SK-N-SH treated with all-trans-retinoic acid at 6 μM for 48 hours (cell line): ENCODE measurements around the gene CFAP97.

Source experiments
- ATAC-seq: fragments of 200-7000 bp; cut with Tn5 transposase; 3 replicates; pipeline ENCODE4 v1.9.1; 2020; ENCODE audit warnings: mild to moderate bottlenecking, moderate library complexity
- ARNTL ChIP-seq: fragments of 450-650 bp; formaldehyde crosslinking; IDR thresholded peaks from 2 replicates; pipeline ENCODE4 v1.5.0; 2020; ENCODE audit warnings: low read depth, mild to moderate bottlenecking, moderate library complexity, borderline replicate concordance
- BACH2 ChIP-seq: fragments of 250-450 bp; sonication (Bioruptor Pico); IDR thresholded peaks from 2 replicates; pipeline ENCODE4 v1.9.0; 2021; ENCODE audit warnings: mild to moderate bottlenecking, borderline replicate concordance
- CSRNP3 ChIP-seq: fragments of 250-450 bp; sonication (Bioruptor Pico); IDR thresholded peaks from 2 replicates; pipeline ENCODE4 v1.5.1; 2021; ENCODE audit warnings: mild to moderate bottlenecking, moderate library complexity
- ESRRG ChIP-seq: fragments of 250-450 bp; sonication (Bioruptor Pico); IDR thresholded peaks from 2 replicates; pipeline ENCODE4 v1.6.1; 2021; ENCODE audit warnings: mild to moderate bottlenecking
- ISL1 ChIP-seq: fragments of 250-450 bp; sonication (Bioruptor Pico); IDR thresholded peaks from 2 replicates; pipeline ENCODE4 v2.1.2; 2022; ENCODE audit warnings: mild to moderate bottlenecking, moderate library complexity
- OSR1 ChIP-seq: fragments of 250-450 bp; sonication (Bioruptor Pico); IDR thresholded peaks from 2 replicates; pipeline ENCODE4 v1.8.0; 2022; ENCODE audit warnings: moderate library complexity, mild to moderate bottlenecking, inconsistent platforms
- PATZ1 ChIP-seq: fragments of 250-450 bp; sonication (Bioruptor Pico); IDR thresholded peaks from 2 replicates; pipeline ENCODE4 v1.8.0; 2020; ENCODE audit warnings: mild to moderate bottlenecking, moderate library complexity, borderline replicate concordance
- PPARA ChIP-seq: fragments of 250-450 bp; sonication (Bioruptor Pico); IDR thresholded peaks from 2 replicates; pipeline ENCODE4 v1.5.0; 2020; ENCODE audit warnings: mild to moderate bottlenecking, borderline replicate concordance
- RARB ChIP-seq: fragments of 250-450 bp; sonication (Bioruptor Pico); IDR thresholded peaks from 2 replicates; pipeline ENCODE4 v1.8.0; 2021; ENCODE audit warnings: mild to moderate bottlenecking, moderate library complexity
- SNAI2 ChIP-seq: fragments of 250-450 bp; sonication (Bioruptor Pico); IDR thresholded peaks from 2 replicates; pipeline ENCODE4 v1.5.0; 2020; ENCODE audit warnings: mild to moderate bottlenecking, moderate library complexity
- TCF4 ChIP-seq: fragments of 250-450 bp; sonication (Bioruptor Pico); IDR thresholded peaks from 2 replicates; pipeline ENCODE4 v1.8.0; 2021; ENCODE audit warnings: mild to moderate bottlenecking, moderate library complexity, borderline replicate concordance
- TOX ChIP-seq: fragments of 250-450 bp; sonication (Bioruptor Pico); IDR thresholded peaks from 2 replicates; pipeline ENCODE4 v1.8.0; 2021; ENCODE audit warnings: mild to moderate bottlenecking, moderate library complexity, borderline replicate concordance
- ZC3H10 ChIP-seq: fragments of 250-450 bp; sonication (Bioruptor Pico); IDR thresholded peaks from 2 replicates; pipeline ENCODE4 v1.5.1; 2021; ENCODE audit warnings: mild to moderate bottlenecking, moderate library complexity
- ZFP3 ChIP-seq: fragments of 250-450 bp; sonication (Bioruptor Pico); IDR thresholded peaks from 2 replicates; pipeline ENCODE4 v1.5.0; 2020; ENCODE audit warnings: mild to moderate bottlenecking, moderate library complexity
- ZFP30 ChIP-seq: fragments of 450-650 bp; formaldehyde crosslinking; IDR thresholded peaks from 2 replicates; pipeline ENCODE4 v1.5.0; 2022; ENCODE audit warnings: mild to moderate bottlenecking, moderate library complexity
- ZNF565 ChIP-seq: fragments of 450-650 bp; formaldehyde crosslinking; conservative IDR thresholded peaks from 2 replicates; pipeline ENCODE4 v1.5.0; 2020; ENCODE audit warnings: low read depth, mild to moderate bottlenecking, moderate library complexity
- ZNF70 ChIP-seq: fragments of 450-650 bp; formaldehyde crosslinking; IDR thresholded peaks from 2 replicates; pipeline ENCODE4 v1.5.0; 2020; ENCODE audit warnings: mild to moderate bottlenecking, moderate library complexity
- ZNF8 ChIP-seq: fragments of 450-650 bp; formaldehyde crosslinking; IDR thresholded peaks from 2 replicates; pipeline ENCODE4 v1.5.0; 2020; ENCODE audit warnings: mild to moderate bottlenecking, moderate library complexity
- TF ChIP-seq, protein P1 (sequence below): fragments of 250-450 bp; sonication (Bioruptor Pico); IDR thresholded peaks from 2 replicates; pipeline ENCODE4 v1.5.1; 2020; ENCODE audit warnings: low read depth, mild to moderate bottlenecking, moderate library complexity
- TF ChIP-seq, protein P2 (sequence below): fragments of 250-450 bp; sonication (Bioruptor Pico); IDR thresholded peaks from 2 replicates; pipeline ENCODE4 v1.8.0; 2021; ENCODE audit warnings: low read depth, mild to moderate bottlenecking, moderate library complexity, borderline replicate concordance

CFAP97 gene

DNA sequence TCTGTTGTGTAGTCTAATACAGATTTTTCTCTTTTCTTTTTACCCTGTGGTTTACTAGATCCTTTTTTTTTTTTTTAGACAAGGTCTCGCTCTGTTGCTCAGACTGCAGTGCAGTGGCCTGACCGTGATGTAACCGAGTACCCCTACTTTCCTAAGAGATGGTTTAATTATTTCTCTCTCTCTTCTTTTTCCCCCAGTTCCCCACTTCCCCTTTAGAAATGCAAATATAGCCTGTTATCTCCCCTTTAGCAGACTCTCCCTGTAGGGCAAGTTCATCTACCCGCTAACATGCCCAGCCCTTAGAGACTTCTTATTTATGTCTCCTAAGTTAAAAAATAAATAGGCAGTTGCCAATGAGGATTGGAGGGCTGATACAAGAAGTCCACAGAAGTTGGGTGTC lies 10.1 kb upstream of the CFAP97 start:
- TF ChIP-seq PATZ1 (CRISPR knock-in tag) (no peak), BACH2 (CRISPR knock-in tag) (no peak), ESRRG (CRISPR knock-in tag) (no peak), ZNF565 (CRISPR knock-in tag) (no peak), CSRNP3 (CRISPR knock-in tag) (no peak), OSR1 (no peak), TOX (no peak), PPARA (no peak), ISL1 (no peak), ARNTL (CRISPR knock-in tag) (no peak), ZFP30 (CRISPR knock-in tag) (no peak), ZFP3 (CRISPR knock-in tag) (no peak), RARB (no peak), ZC3H10 (CRISPR knock-in tag) (no peak)
- TF ChIP-seq, protein P1, sequence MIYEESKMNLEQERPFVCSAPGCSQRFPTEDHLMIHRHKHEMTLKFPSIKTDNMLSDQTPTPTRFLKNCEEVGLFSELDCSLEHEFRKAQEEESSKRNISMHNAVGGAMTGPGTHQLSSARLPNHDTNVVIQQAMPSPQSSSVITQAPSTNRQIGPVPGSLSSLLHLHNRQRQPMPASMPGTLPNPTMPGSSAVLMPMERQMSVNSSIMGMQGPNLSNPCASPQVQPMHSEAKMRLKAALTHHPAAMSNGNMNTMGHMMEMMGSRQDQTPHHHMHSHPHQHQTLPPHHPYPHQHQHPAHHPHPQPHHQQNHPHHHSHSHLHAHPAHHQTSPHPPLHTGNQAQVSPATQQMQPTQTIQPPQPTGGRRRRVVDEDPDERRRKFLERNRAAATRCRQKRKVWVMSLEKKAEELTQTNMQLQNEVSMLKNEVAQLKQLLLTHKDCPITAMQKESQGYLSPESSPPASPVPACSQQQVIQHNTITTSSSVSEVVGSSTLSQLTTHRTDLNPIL (CRISPR knock-in tag) = no peak
- TF ChIP-seq, protein P2, sequence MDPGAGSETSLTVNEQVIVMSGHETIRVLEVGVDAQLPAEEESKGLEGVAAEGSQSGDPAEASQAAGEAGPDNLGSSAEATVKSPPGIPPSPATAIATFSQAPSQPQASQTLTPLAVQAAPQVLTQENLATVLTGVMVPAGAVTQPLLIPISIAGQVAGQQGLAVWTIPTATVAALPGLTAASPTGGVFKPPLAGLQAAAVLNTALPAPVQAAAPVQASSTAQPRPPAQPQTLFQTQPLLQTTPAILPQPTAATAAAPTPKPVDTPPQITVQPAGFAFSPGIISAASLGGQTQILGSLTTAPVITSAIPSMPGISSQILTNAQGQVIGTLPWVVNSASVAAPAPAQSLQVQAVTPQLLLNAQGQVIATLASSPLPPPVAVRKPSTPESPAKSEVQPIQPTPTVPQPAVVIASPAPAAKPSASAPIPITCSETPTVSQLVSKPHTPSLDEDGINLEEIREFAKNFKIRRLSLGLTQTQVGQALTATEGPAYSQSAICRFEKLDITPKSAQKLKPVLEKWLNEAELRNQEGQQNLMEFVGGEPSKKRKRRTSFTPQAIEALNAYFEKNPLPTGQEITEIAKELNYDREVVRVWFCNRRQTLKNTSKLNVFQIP (CRISPR knock-in tag) = no peak
- no peak for ATAC-seq

- TF ChIP-seq PPARA (no peak), ZC3H10 (CRISPR knock-in tag) (no peak), ESRRG (CRISPR knock-in tag) (no peak), ARNTL (CRISPR knock-in tag) (no peak)
- TF ChIP-seq, all 23 proteins: peak for 0
- ATAC-seq = no peak
Observed at GRCh38 chr4:185212581-185212980, 8.8 kb upstream of the CFAP97 start.

DNA sequence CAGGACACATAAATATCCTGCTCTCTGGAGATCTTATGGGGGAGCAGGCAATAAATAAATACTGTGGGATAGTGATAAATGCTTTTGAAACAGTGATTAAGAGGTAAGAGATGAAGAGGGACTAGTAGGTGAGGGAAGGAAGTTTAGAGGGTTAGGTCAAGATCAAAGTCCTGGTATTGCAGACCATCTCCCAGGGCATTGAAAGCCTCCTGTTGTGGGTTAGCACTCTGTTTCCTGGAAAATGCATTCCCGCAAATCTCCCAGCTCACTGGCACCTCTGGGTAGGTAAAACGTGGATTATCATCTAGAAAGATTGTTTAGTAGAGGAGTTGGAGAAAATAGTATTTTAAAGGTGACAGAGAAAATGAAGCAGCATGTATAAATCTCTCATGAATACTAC lies 7.8 kb upstream of the CFAP97 start:
- no peak for ATAC-seq
- TF ChIP-seq PPARA (no peak), BACH2 (CRISPR knock-in tag) (no peak), PATZ1 (CRISPR knock-in tag) (no peak), ARNTL (CRISPR knock-in tag) (no peak), TOX (no peak)
- TF ChIP-seq, protein P1 (CRISPR knock-in tag) = no peak

GRCh38 chr4:185211035-185211434 lies 7.2 kb upstream of the CFAP97 start:
- TF ChIP-seq, protein P2 (CRISPR knock-in tag) = no peak
- TF ChIP-seq PPARA (no peak), ARNTL (CRISPR knock-in tag) (no peak), ZNF8 (no peak), ZFP3 (CRISPR knock-in tag) (no peak), SNAI2 (no peak), BACH2 (CRISPR knock-in tag) (no peak), PATZ1 (CRISPR knock-in tag) (no peak), RARB (no peak), TCF4 (CRISPR knock-in tag) (no peak), ZNF70 (CRISPR knock-in tag) (no peak), ZFP30 (CRISPR knock-in tag) (no peak)
- no peak for ATAC-seq
